CD4-positive, alpha-beta T cell treated with Interleukin-4 for 1 hour (primary cell): ENCODE results near the gene ADH4.
"Not testable (repeated sequence)": the region's sequence is repeated elsewhere in the genome, so short reads cannot be mapped to it uniquely, and the experiment has no call there.

ENCODE experiments used
- DNase-seq, 2 donors: peaks; one replicate each; pipeline ENCODE4 v3.0.0-alpha.2; 2020 to 2022

Gene ADH4

GRCh38 chr4:99144070-99144469 lies at the start of gene ADH4:
Gene ADH4 (minus strand): TSS chr4:99144297. CDS start chr4:99144222, 75 bp downstream.
- no peak for DNase-seq

GRCh38 chr4:99190336-99190735 lies 46.2 kb upstream of the ADH4 start:
- no peak for DNase-seq

- not testable (repeated sequence) for DNase-seq
Observed at GRCh38 chr4:99189900-99190299, 45.8 kb upstream of the ADH4 start.

- no peak for DNase-seq
Observed at GRCh38 chr4:99186029-99186428, 41.9 kb upstream of the ADH4 start.

GRCh38 chr4:99185581-99185980 lies 41.5 kb upstream of the ADH4 start:
- DNase-seq: no peak

- no peak for DNase-seq
Observed at GRCh38 chr4:99180382-99181070, 36.4 kb upstream of the ADH4 start.

- DNase-seq: no peak
Observed at GRCh38 chr4:99179626-99180025, 35.5 kb upstream of the ADH4 start.

GRCh38 chr4:99179178-99179577 lies 35.1 kb upstream of the ADH4 start:
- no peak for DNase-seq

GRCh38 chr4:99166544-99166943 lies 22.4 kb upstream of the ADH4 start:
- DNase-seq: no peak

GRCh38 chr4:99165978-99166377 lies 21.9 kb upstream of the ADH4 start:
- DNase-seq: no peak

- no peak for DNase-seq
Observed at GRCh38 chr4:99161373-99162099, 17.4 kb upstream of the ADH4 start.

GRCh38 chr4:99159699-99160098 lies 15.6 kb upstream of the ADH4 start:
- no peak for DNase-seq

- no peak for DNase-seq
Observed at GRCh38 chr4:99157478-99157935, 13.4 kb upstream of the ADH4 start.

GRCh38 chr4:99156992-99157391 lies 12.9 kb upstream of the ADH4 start:
- no peak for DNase-seq

- no peak for DNase-seq
Observed at GRCh38 chr4:99154658-99155342, 10.7 kb upstream of the ADH4 start.

GRCh38 chr4:99151995-99152394 lies 7.9 kb upstream of the ADH4 start:
- no peak for DNase-seq

- DNase-seq: no peak
Observed at GRCh38 chr4:99151452-99151851, 7.4 kb upstream of the ADH4 start.

- DNase-seq: no peak
Observed at GRCh38 chr4:99149426-99150019, 5.4 kb upstream of the ADH4 start.

- no peak for DNase-seq
Observed at GRCh38 chr4:99148550-99148949, 4.5 kb upstream of the ADH4 start.

GRCh38 chr4:99144587-99144986 lies 490 bp upstream of the ADH4 start:
- DNase-seq: no peak

GRCh38 chr4:99136329-99136728 lies 7.8 kb downstream of the ADH4 start:
- no peak for DNase-seq

GRCh38 chr4:99135541-99136162 lies 8.4 kb downstream of the ADH4 start:
- no peak for DNase-seq

GRCh38 chr4:99134586-99134985 lies 9.5 kb downstream of the ADH4 start:
- no peak for DNase-seq
